HepG2 (cell line): ENCODE data around the gene CEBPG. TPM values are rescaled to one million over a fixed set of nuclear protein-coding genes. Genes with fewer than 3 reads are reported as not detected.

ENCODE experiments used
- NFKBIZ ChIP-seq: IDR thresholded peaks from 2 replicates; pipeline ENCODE4 v1.6.1; 2018; ENCODE audit warnings: missing genetic modification reagents, missing compliant biosample characterization
- PRMT3 ChIP-seq: sonication (generic); formaldehyde crosslinking; IDR thresholded peaks from 2 replicates; pipeline ENCODE4 v1.8.1; 2022; ENCODE audit warnings: low read depth, mild to moderate bottlenecking, moderate library complexity, missing genetic modification reagents, borderline replicate concordance
- RBFOX2 ChIP-seq: fragments of 200-400 bp; formaldehyde crosslinking; IDR thresholded peaks from 2 replicates; pipeline ENCODE4 v1.6.1; 2017; ENCODE audit warnings: low read depth, mild to moderate bottlenecking, low read length
- SATB2 ChIP-seq: sonication (generic); formaldehyde crosslinking; IDR thresholded peaks from 2 replicates; pipeline ENCODE4 v1.5.0; 2020; ENCODE audit warnings: missing genetic modification reagents
- SKI ChIP-seq: fragments of 450-650 bp; IDR thresholded peaks from one replicate; pipeline ENCODE4 v1.6.1; 2018; ENCODE audit warnings: mild to moderate bottlenecking; ENCODE audit not compliant: partially characterized antibody
- TCF12 ChIP-seq, 2 experiments: fragments of 450-650 bp in 1 of 2; sonication (generic) in 1 of 2; formaldehyde crosslinking in 1 of 2; IDR thresholded peaks; 2 replicates each; pipeline versions ENCODE4 v1.6.1 to v1.8.0; 2017 to 2022; ENCODE audit warnings: antibody characterized with exemption in 1 of 2, mild to moderate bottlenecking in 1 of 2, missing genetic modification reagents in 1 of 2, moderate library complexity in 1 of 2
- TGIF2 ChIP-seq: IDR thresholded peaks from 2 replicates; pipeline ENCODE4 v1.6.1; 2016; ENCODE audit warnings: control low read depth, missing compliant biosample characterization
- ZBTB21 ChIP-seq: sonication (generic); formaldehyde crosslinking; IDR thresholded peaks from 2 replicates; pipeline ENCODE4 v1.4.0; 2020; ENCODE audit warnings: missing genetic modification reagents
- ZNF24 ChIP-seq: fragments of 450-650 bp; IDR thresholded peaks from 2 replicates; pipeline ENCODE4 v1.6.1; 2017; ENCODE audit warnings: antibody characterized with exemption, mild to moderate bottlenecking
- ZNF839 ChIP-seq: sonication (generic); formaldehyde crosslinking; IDR thresholded peaks from 2 replicates; pipeline ENCODE4 v1.4.0; 2020; ENCODE audit warnings: missing genetic modification reagents, mild to moderate bottlenecking, borderline replicate concordance
- ZNF879 ChIP-seq: sonication (generic); formaldehyde crosslinking; IDR thresholded peaks from 2 replicates; pipeline ENCODE4 v1.8.1; 2023; ENCODE audit warnings: missing genetic modification reagents
- ZSCAN25 ChIP-seq: sonication (generic); formaldehyde crosslinking; IDR thresholded peaks from 2 replicates; pipeline ENCODE4 v1.8.0; 2022; ENCODE audit warnings: mild to moderate bottlenecking, missing genetic modification reagents
- ZSCAN30 ChIP-seq: sonication (generic); formaldehyde crosslinking; IDR thresholded peaks from 2 replicates; pipeline ENCODE4 v1.5.0; 2020; ENCODE audit warnings: mild to moderate bottlenecking, missing genetic modification reagents
- polyA plus RNA-seq, 8 experiments: library from polyadenylated mRNA; depleted of rRNA in 3 of 8; stranded (reverse) in 7 of 8; unstranded in 1 of 8; fragments of >200 nt; fragmentation: Illumina TruSeq in 4 of 8; extraction: Trizol in 4 of 8; gene quantifications; 2 replicates each; pipeline versions ENCODE4 v1.2.1 to v1.2.3, GENCODE V29; 2011 to 2016; ENCODE audit warnings: low read depth in 4 of 8, missing spikeins in 1 of 8, mixed read lengths in 1 of 8; ENCODE audit not compliant: insufficient read depth in 1 of 8
- total RNA-seq, 5 experiments: library from RNA; depleted of rRNA; stranded (reverse); fragments of >200 nt; fragmentation: Illumina TruSeq; extraction: Trizol; gene quantifications; 2 replicates each; pipeline ENCODE4 v1.2.3, GENCODE V29; 2016; ENCODE audit warnings: low read depth in 1 of 5
- TF ChIP-seq, protein P1 (sequence below): sonication (generic); formaldehyde crosslinking; IDR thresholded peaks from 2 replicates; pipeline ENCODE4 v1.8.1; 2022; ENCODE audit warnings: mild to moderate bottlenecking, missing genetic modification reagents
- TF ChIP-seq, protein P2 (sequence below): sonication (generic); formaldehyde crosslinking; IDR thresholded peaks from 2 replicates; pipeline ENCODE4 v1.4.0; 2020; ENCODE audit warnings: mild to moderate bottlenecking, low read depth, missing genetic modification reagents
- TF ChIP-seq, protein P3 (sequence below): sonication (generic); formaldehyde crosslinking; IDR thresholded peaks from 2 replicates; pipeline ENCODE4 v1.4.0; 2020; ENCODE audit warnings: mild to moderate bottlenecking, missing genetic modification reagents
- TF ChIP-seq, protein P4 (sequence below): sonication (generic); formaldehyde crosslinking; IDR thresholded peaks from 2 replicates; pipeline ENCODE4 v1.4.0; 2020; ENCODE audit warnings: missing genetic modification reagents, mild to moderate bottlenecking, borderline replicate concordance
- TF ChIP-seq, protein P5 (sequence below): sonication (generic); formaldehyde crosslinking; IDR thresholded peaks from 2 replicates; pipeline ENCODE4 v1.8.1; 2023; ENCODE audit warnings: mild to moderate bottlenecking, moderate library complexity, missing genetic modification reagents

CEBPG gene
- total and polyA plus RNA-seq, 2 of the 13 experiments (the other 11 are each of a cell fraction or from before 2014, with no cell fraction given), result 25.7 to 34.3 TPM

DNA sequence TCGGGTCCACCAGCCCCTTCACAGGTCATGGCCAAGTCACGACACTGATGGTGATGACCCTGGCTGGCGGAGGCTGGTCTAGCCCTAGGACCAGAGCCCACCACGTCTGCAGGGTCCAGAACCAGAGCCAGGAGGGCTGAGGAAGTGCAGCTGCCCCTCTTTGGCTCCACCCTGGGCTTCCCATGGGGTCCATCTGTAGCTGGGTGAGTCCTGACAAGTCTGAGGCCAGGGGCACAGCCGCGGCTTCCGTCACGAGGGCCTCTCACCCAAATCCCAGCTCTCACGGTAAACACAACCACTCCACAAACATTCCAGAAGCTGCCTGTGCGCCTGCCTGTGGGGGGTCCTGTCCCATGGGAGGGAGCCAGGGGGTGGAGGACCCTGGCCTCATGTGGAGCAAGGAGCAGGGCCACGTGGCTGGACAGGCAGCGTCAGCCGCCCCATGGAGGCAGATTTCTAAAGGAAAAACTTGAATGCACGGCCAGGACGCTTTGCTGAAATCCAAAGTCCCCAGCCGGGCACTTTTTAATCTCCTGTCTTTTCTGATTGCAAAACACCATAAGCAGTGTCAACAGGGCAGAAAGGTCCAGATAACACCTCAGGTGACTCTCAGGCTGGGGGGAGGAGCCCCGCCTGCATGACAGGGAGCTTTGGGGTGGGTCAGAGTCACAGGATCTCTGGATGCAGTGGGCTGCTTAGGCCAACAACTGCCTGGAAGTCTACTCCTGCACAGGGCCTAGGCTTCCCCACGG is 29.9 kb downstream of the CEBPG start (continued):
- TF ChIP-seq TCF12 (IDR thresholded peaks at IDR 0.05) (no peak), TCF12 (CRISPR knock-in tag; IDR thresholded peaks at IDR 0.05) (peak; percentile 94), NFKBIZ (CRISPR knock-in tag) (peak; percentile 91; the same call in 1 of the 2 replicates), ZNF24 (no peak), ZNF839 (CRISPR knock-in tag) (peak; percentile 51; the same call in 1 of the 2 replicates), TGIF2 (peak; percentile 96), ZSCAN25 (CRISPR knock-in tag) (peak; percentile 90), SATB2 (CRISPR knock-in tag) (peak; percentile 97), ZNF879 (peak; percentile 98), ZSCAN30 (CRISPR knock-in tag) (peak; percentile 64; the same call in 1 of the 2 replicates), SKI (peak; percentile 58), ZBTB21 (CRISPR knock-in tag) (peak; percentile 68; the same call in 1 of the 2 replicates), RBFOX2 (0 out of 2 replicates have a peak, but pooled peaks have one; percentile 39), PRMT3 (CRISPR knock-in tag) (0 out of 2 replicates have a peak, but pooled peaks have one; percentile 69)
- TF ChIP-seq, protein P1, sequence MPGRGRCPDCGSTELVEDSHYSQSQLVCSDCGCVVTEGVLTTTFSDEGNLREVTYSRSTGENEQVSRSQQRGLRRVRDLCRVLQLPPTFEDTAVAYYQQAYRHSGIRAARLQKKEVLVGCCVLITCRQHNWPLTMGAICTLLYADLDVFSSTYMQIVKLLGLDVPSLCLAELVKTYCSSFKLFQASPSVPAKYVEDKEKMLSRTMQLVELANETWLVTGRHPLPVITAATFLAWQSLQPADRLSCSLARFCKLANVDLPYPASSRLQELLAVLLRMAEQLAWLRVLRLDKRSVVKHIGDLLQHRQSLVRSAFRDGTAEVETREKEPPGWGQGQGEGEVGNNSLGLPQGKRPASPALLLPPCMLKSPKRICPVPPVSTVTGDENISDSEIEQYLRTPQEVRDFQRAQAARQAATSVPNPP (CRISPR knock-in tag), result peak; percentile 94; the same call in 1 of the 2 replicates
- TF ChIP-seq, protein P2, sequence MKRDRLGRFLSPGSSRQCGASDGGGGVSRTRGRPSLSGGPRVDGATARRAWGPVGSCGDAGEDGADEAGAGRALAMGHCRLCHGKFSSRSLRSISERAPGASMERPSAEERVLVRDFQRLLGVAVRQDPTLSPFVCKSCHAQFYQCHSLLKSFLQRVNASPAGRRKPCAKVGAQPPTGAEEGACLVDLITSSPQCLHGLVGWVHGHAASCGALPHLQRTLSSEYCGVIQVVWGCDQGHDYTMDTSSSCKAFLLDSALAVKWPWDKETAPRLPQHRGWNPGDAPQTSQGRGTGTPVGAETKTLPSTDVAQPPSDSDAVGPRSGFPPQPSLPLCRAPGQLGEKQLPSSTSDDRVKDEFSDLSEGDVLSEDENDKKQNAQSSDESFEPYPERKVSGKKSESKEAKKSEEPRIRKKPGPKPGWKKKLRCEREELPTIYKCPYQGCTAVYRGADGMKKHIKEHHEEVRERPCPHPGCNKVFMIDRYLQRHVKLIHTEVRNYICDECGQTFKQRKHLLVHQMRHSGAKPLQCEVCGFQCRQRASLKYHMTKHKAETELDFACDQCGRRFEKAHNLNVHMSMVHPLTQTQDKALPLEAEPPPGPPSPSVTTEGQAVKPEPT (CRISPR knock-in tag), result peak; percentile 98
- TF ChIP-seq, protein P3, sequence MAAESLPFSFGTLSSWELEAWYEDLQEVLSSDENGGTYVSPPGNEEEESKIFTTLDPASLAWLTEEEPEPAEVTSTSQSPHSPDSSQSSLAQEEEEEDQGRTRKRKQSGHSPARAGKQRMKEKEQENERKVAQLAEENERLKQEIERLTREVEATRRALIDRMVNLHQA, result no peak
- TF ChIP-seq, protein P4, sequence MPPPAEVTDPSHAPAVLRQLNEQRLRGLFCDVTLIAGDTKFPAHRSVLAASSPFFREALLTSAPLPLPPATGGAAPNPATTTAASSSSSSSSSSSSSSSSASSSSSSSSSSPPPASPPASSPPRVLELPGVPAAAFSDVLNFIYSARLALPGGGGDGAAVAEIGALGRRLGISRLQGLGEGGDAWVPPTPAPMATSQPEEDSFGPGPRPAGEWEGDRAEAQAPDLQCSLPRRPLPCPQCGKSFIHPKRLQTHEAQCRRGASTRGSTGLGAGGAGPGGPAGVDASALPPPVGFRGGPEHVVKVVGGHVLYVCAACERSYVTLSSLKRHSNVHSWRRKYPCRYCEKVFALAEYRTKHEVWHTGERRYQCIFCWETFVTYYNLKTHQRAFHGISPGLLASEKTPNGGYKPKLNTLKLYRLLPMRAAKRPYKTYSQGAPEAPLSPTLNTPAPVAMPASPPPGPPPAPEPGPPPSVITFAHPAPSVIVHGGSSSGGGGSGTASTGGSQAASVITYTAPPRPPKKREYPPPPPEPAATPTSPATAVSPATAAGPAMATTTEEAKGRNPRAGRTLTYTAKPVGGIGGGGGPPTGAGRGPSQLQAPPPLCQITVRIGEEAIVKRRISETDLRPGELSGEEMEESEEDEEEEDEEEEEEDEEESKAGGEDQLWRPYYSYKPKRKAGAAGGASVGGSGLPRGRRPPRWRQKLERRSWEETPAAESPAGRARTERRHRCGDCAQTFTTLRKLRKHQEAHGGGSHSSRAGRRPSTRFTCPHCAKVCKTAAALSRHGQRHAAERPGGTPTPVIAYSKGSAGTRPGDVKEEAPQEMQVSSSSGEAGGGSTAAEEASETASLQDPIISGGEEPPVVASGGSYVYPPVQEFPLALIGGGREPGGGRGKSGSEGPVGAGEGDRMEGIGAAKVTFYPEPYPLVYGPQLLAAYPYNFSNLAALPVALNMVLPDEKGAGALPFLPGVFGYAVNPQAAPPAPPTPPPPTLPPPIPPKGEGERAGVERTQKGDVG, result peak; percentile 95; the same call in 1 of the 2 replicates
- TF ChIP-seq, protein P5, sequence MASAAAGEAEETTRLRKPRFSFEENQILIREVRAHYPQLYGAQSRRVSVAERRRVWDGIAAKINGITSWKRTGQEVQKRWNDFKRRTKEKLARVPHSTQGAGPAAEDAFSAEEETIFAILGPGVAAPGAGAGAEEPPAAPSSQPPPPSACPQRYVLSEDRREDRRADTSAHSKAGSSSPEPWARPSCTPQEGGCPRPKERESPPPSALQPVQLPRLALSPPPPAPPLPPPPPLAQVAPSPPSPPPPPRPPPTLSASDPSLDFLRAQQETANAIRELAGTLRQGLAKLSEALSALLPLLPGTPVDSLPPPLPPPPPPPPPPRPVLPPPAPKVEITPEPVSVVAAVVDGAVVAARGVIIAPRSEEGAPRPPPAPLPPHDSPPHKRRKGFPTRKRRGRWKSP (CRISPR knock-in tag), result peak; percentile 97
